C4-2B (cell line): ENCODE measurements around the gene BRWD1.

ENCODE experiments used
- CTCF ChIP-seq: fragments of 450-650 bp; conservative IDR thresholded peaks from 2 replicates; pipeline ENCODE4 v1.5.1; 2017; ENCODE audit warnings: mild to moderate bottlenecking
- ZFX ChIP-seq: fragments of 450-650 bp; IDR thresholded peaks from 2 replicates; pipeline ENCODE4 v1.6.1; 2017

GRCh38 chr21:39314143-39315027, 953 bp upstream of the BRWD1 start:
- no peak for TF ChIP-seq CTCF
- no peak for TF ChIP-seq ZFX
